ENCODE results near the gene BANF1. TPM values are rescaled to one million over a fixed set of nuclear protein-coding genes. Genes with fewer than 3 reads are reported as not detected.

The BANF1 gene
- total and polyA plus RNA-seq, 12 donors, result 196 to 381 (median 215) TPM

DNA sequence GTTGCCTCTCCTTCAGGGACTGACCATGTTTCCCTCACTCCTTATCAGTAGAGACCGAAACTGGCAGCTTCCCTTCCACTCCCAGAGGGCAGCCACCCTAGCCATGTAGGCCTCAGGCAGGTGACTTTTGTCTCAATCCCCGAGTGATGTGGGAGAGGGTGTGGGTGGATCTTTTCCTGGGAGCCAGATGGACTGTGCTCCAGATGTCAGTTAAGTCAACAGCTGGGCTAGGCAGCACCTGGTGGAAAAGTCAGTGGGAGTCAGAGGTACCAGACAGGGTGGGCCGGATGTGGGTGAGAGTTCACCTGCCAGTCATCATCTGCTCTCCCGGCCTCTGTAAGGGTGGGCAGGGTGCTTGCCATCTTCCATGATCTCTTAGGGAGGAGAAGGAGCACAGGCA lies 1.9 kb downstream of the BANF1 start:
- no peak overlapping the region for H3K4me3 ChIP-seq
- intact Hi-C loops (cut with DNase I), result loop anchor here in 3 of 10 donors (5.0 kb wide), 1 partner anchor 42 kb away; the partner anchor contains the start of gene SART1 (in 3 of the 3)
- peaks cover 10 to 47% (median 24%) of the 10 kb centered on the region in 9 donors for H3K4me1 ChIP-seq
- H3K27me3 ChIP-seq, result no peaks in the 10 kb centered on the region
- TF ChIP-seq CTCF (IDR thresholded peaks at IDR 0.05), result no peak
- no peak overlapping the region for H3K27ac ChIP-seq
- ATAC-seq, result no peak
- no peak for DNase-seq
- no peaks in the 10 kb centered on the region for H3K9me3 ChIP-seq
- WGBS, 2 donors, result 72 to 77% methylated on average over 4 of the region's 4 CpGs
- H3K36me3 ChIP-seq, result peaks cover 0 to 48% (median 22%) of the 10 kb centered on the region in 9 donors

GRCh38 chr11:66006134-66006890 lies 4.0 kb downstream of the BANF1 start:
- 83 to 85% methylated on average over 13 of the region's 13 CpGs for WGBS, 2 donors
- Histone ChIP-seq H3K27ac (no peak overlapping the region), H3K4me1 (peaks cover 4 to 26% (median 11%) of the 10 kb centered on the region in 9 donors), H3K27me3 (peaks cover 0 to 13% (median under 1%) of the 10 kb centered on the region in 7 donors), H3K9me3 (no peaks in the 10 kb centered on the region), H3K4me3 (no peak overlapping the region), H3K36me3 (peaks cover 0 to 35% (median 12%) of the 10 kb centered on the region in 9 donors)
- TF ChIP-seq CTCF (IDR thresholded peaks at IDR 0.05), result no peak
- ATAC-seq (no peak), DNase-seq (no peak)
- intact Hi-C loops (cut with DNase I), result no loop called here

GRCh38 chr11:66006891-66007176 lies 4.5 kb downstream of the BANF1 start:
- no peak for DNase-seq
- Histone ChIP-seq H3K4me3 (no peak overlapping the region), H3K27ac (no peak overlapping the region), H3K36me3 (peaks cover 0 to 35% (median 12%) of the 10 kb centered on the region in 9 donors), H3K9me3 (no peaks in the 10 kb centered on the region), H3K4me1 (peaks cover 4 to 26% (median 11%) of the 10 kb centered on the region in 9 donors), H3K27me3 (peaks cover 2 to 18% (median 6%) of the 10 kb centered on the region in 7 donors)
- 74 to 88% methylated on average over 4 of the region's 4 CpGs for WGBS, 2 donors
- ATAC-seq, result no peak
- intact Hi-C loops (cut with DNase I), result no loop called here
- TF ChIP-seq CTCF (IDR thresholded peaks at IDR 0.05), result no peak

DNA sequence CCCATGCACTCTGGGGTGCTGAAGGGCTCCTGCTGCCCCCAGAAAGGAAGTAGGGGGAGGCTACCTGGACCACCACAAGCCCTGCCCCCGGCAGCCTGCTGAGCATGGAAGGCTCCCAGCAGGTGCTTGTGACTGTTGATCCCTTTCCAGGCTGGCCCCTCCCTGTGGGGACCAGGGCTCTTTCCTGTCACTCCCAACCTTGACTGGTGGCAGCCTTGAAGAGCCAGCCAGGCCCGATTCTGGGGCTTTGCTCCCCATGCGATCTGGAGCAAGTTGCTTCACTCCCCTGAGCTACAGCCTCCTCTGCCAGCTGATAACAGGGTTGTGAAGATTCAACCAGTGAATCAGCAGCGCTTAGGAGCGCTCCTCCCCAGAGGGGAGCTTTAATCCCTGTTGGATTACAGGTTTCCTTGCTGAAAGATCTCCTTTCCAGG lies 4.9 kb downstream of the BANF1 start:
- Histone ChIP-seq H3K4me1 (peaks cover 4 to 30% (median 13%) of the 10 kb centered on the region in 9 donors), H3K36me3 (peaks cover 0 to 35% (median 12%) of the 10 kb centered on the region in 9 donors), H3K9me3 (no peaks in the 10 kb centered on the region), H3K27me3 (peaks cover 6 to 22% (median 10%) of the 10 kb centered on the region in 7 donors), H3K4me3 (no peak overlapping the region), H3K27ac (no peak overlapping the region)
- intact Hi-C loops (cut with DNase I), result no loop called here
- WGBS, 2 donors, result 35 to 36% methylated on average over 5 of the region's 5 CpGs
- DNase-seq, result no peak
- ATAC-seq, result no peak
- TF ChIP-seq CTCF (IDR thresholded peaks at IDR 0.05), result no peak

Data from heart right ventricle (tissue), 16 donors.